Putamen (tissue), 1 donor: ENCODE results near the gene BNIP2.

ENCODE experiments used
- DNase-seq: peaks from one replicate; pipeline ENCODE4 v3.0.0-alpha.2; 2016; ENCODE audit warnings: low spot score

The BNIP2 gene

GRCh38 chr15:59632714-59633113 is 56.4 kb downstream of the BNIP2 start:
- no peak for DNase-seq

DNA sequence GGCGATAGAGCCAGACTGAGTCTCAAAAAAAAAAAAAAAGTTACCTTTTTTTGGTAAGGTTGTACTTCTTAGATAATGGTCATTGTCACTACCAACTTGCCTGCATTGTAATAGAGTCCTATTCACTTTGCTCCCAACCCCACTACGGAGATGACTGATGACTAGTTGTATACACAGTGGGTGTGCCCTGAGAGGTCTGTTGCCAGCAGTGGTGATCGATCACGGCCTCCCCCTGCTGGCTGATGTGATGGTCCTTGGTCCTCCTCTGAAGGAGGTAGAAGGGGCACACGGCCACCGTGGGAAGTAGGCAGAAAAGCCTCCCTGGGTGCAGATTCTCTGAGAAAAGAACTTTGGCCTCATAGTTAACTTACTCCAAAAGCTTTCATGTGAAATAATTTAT is 66.8 kb downstream of the BNIP2 start:
- DNase-seq: no peak

GRCh38 chr15:59618406-59618805 is 70.7 kb downstream of the BNIP2 start:
- DNase-seq: no peak

DNA sequence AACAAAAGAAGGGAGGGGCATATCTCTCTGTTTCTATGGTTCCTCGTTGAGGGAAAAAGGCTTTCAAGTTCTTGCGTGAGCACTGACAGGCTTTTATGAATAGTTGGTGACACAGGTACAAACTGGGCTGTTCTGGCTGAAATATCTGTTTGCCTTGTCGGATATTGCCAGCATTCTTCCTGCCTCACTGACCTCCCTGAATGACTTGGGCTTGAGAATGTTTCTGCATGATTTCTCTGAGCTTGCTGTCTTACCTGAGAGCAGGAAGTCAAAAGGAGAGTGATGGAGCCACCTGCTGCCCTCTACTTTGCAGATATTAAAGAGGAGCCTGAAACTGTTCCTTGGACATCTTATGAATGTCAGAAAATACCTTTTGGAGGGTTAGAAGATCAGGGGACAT is 72.7 kb downstream of the BNIP2 start:
- DNase-seq: no peak

DNA sequence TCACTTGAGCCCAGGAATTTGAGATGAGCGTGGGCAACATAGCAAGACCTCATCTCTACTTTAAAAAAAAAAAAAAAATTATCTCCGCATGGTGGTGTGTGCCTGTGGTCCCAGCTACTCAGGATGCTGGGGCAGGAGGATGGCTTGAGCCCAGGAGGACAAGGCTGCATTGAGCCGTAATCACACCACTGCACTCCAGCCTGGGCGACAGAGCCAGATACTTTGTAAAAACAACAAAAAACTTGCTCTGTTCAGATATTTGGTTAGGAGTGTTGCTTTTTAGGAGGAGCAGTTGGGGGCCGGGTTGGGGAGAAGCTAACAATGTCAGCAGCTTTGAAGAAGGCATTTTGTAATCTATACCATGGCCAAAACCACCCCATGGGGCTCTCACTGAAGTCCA is 73.5 kb downstream of the BNIP2 start:
- DNase-seq: no peak

GRCh38 chr15:59614153-59614552 is 75.0 kb downstream of the BNIP2 start:
- DNase-seq: no peak

DNA sequence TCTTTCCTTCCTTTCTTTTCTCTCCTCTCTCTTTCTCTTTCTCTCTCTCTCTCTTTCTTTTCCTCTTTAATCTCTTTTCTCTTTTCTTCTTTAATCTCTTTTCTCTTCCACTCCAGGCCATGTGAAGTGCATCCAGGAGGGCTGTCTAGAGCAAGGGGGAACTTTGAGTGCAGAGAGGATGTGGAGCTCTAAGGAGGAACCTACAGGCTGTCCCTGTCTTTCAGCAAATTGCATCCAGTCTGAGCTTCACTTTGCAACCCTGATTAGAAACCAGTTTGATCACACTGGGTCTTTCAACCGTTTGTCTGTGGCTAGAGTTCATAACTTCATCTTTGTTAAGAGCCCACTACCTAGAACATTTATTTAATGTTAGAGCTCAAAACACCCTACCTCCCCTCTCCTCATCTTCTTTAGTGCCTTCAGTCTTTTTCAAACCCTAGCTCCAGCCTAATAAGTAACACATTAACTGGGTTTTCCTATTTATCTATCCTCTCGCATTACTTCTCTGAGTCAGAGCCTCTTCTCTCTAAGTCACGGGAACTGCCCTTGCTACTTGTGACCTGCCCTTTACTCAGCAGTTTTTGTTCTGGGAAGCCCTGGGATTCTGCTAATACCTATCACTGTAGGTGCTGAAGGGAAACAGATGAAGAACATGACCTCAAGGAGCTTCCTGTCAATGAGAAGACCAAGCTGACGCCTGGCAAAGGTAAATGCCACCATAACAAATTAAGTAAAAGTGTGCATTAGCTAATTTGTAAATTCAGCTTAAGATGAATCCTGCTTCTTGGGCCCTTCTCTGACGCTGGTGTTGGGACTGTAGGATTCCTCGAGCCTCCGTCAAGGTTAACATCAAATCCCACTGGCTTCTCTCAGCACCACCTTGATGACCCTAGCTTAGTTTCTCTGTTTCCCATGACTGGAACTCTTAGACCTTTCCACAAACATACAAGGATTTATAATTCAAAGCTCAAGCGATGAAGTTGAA is 77.6 kb downstream of the BNIP2 start, which contains the start of gene GCNT3:
Gene GCNT3, plus strand, starts transcription at position 508 of the 985 bp plus-strand sequence. CDS start 6,456 bp downstream, outside the sequence.
- DNase-seq: no peak

GRCh38 chr15:59609730-59610712 is 79.1 kb downstream of the BNIP2 start:
- DNase-seq: no peak
